GM12801 (cell line): ENCODE data around the gene CES5A.

ENCODE experiments used
- CTCF ChIP-seq: IDR thresholded peaks from one replicate; pipeline ENCODE4 v1.5.1; 2011; ENCODE audit warnings: control low read depth; ENCODE audit not compliant: insufficient read length; ENCODE audit errors: extremely low read depth

CES5A gene

GRCh38 chr16:55853114-55853513, 22.1 kb downstream of the CES5A start:
- TF ChIP-seq CTCF = no peak

- TF ChIP-seq CTCF = no peak
Measured at GRCh38 chr16:55849536-55849935, 25.6 kb downstream of the CES5A start.

GRCh38 chr16:55846598-55847346, 28.4 kb downstream of the CES5A start:
- TF ChIP-seq CTCF = no peak

- TF ChIP-seq CTCF = no peak
Measured at GRCh38 chr16:55843105-55843395, 32.1 kb downstream of the CES5A start.

GRCh38 chr16:55842369-55843104, 32.6 kb downstream of the CES5A start:
- TF ChIP-seq CTCF = no peak

GRCh38 chr16:55839115-55839514, 36.1 kb downstream of the CES5A start:
- TF ChIP-seq CTCF = no peak

GRCh38 chr16:55836158-55836611, 39.0 kb downstream of the CES5A start:
- no peak for TF ChIP-seq CTCF
